GM06990 (cell line): ENCODE results near the gene CELF1.

Source experiments
- DNase-seq: peaks from one replicate; pipeline ENCODE4 v3.0.0-alpha.2; 2011; ENCODE audit not compliant: insufficient read length; ENCODE audit errors: extremely low read depth
- H3K27me3 ChIP-seq: replicated peaks from 2 replicates; pipeline ENCODE4 v1.6.0; 2011; ENCODE audit warnings: low read length; ENCODE audit not compliant: control insufficient read depth, insufficient read depth
- H3K36me3 ChIP-seq: 2 replicates; pipeline ENCODE4 v1.5.1; 2011; ENCODE audit warnings: low read length; ENCODE audit not compliant: control insufficient read depth, insufficient read depth
- H3K4me3 ChIP-seq: replicated peaks from 2 replicates; pipeline ENCODE4 v1.5.1; 2011; ENCODE audit warnings: low read depth, mild to moderate bottlenecking, control low read depth, low read length
- CTCF ChIP-seq: IDR thresholded peaks from 2 replicates; pipeline ENCODE4 v1.5.1; 2011; ENCODE audit warnings: low read length, control low read depth, mild to moderate bottlenecking, inconsistent platforms; ENCODE audit not compliant: insufficient read depth, poor library complexity, severe bottlenecking

CELF1 gene

DNA sequence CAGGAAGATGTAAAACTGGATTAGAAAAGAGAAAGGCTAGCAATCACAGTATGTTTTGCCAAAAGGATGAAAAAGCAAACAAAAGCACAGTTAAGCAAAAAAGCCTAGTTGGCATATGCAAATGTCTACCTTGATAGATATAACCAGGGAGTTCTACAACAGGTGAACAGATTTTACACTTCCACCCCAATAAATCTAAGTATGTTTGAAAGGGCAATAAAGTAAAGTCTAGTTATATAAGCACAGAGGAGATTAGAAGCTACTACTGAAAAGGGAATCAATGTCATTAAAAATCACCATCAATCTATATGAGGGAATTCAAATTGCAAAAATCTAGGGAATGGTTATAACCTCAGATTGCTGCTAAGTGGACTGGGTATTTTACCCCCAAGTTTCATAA lies 49.7 kb downstream of the CELF1 start:
- no peak for TF ChIP-seq CTCF

GRCh38 chr11:47502767-47503166 lies 50.2 kb downstream of the CELF1 start:
- no peaks in the 10 kb centered on the region; the same call in 1 of the 2 replicates for H3K36me3 ChIP-seq
- no peaks in the 10 kb centered on the region for H3K27me3 ChIP-seq
- DNase-seq, result no peak
- H3K4me3 ChIP-seq, result no peak overlapping the region
- no peak for TF ChIP-seq CTCF

More for the DNA sequence above, 49.7 kb downstream of the CELF1 start:
- DNase-seq, result no peak
- Histone ChIP-seq H3K36me3 (no peaks in the 10 kb centered on the region; the same call in 1 of the 2 replicates), H3K27me3 (no peaks in the 10 kb centered on the region), H3K4me3 (no peak overlapping the region)

- no peak for DNase-seq
- Histone ChIP-seq H3K4me3 (no peak overlapping the region), H3K36me3 (no peaks in the 10 kb centered on the region; the same call in 1 of the 2 replicates), H3K27me3 (no peaks in the 10 kb centered on the region)
- TF ChIP-seq CTCF, result no peak
Measured at GRCh38 chr11:47501101-47501500, 51.8 kb downstream of the CELF1 start.

DNA sequence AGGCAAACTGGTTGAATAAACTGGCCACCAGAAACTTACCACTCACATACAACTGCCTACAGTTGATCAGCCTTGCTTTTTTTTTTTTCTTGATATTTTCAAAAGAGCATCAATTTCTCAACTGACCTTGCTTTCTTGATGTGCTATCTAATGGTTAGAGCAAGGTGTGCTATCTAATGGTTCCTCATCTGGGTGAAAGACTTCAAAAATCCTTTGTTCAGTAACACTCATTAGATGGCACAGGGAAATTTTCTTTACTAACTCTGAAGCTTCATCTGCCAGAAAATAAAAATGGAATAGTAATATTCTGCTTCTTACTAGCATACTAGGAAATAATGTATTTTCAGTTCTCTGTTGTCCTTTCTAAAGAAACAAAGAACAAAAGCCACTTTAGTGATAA lies 52.8 kb downstream of the CELF1 start:
- H3K4me3 ChIP-seq, result no peak overlapping the region
- DNase-seq, result no peak
- no peaks in the 10 kb centered on the region; the same call in 1 of the 2 replicates for H3K36me3 ChIP-seq
- H3K27me3 ChIP-seq, result no peaks in the 10 kb centered on the region
- no peak for TF ChIP-seq CTCF

DNA sequence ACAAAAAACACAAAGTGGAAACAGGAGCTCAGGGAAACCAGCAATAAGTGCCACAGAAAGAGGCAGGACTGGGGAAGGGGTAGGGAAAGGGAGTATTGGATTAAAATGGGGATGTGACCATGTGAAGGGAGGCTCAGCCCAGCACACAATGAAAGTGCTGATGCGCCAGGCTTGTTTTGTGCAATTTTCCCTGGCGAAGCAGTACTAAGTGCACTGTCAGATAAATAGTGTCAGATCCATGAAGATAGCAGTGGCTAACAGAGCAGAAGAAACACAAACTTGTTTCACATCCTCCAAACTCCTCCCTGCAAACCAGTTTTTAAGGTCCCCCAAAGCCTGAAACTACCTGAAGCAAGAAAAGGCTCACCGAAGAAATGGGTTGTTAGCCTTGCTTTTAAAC lies 53.3 kb downstream of the CELF1 start:
- H3K36me3 ChIP-seq, result no peaks in the 10 kb centered on the region; the same call in 1 of the 2 replicates

More for the DNA sequence above, 53.3 kb downstream of the CELF1 start:
- TF ChIP-seq CTCF, result no peak
- DNase-seq, result no peak
- Histone ChIP-seq H3K4me3 (no peak overlapping the region), H3K27me3 (no peaks in the 10 kb centered on the region)
